Measurements from ENCODE around the gene AREL1.

Gene AREL1

GRCh38 chr14:74614508-74615495, 98.1 kb downstream of the AREL1 start:
- Histone ChIP-seq H3K4me1 (ENCODE audit: control insufficient read depth, insufficient read depth, low read length) (peaks cover 22% of the 10 kb centered on the region), H3K4me3 (ENCODE audit: insufficient read depth, low read depth, low read length) (no peak overlapping the region), H3K9me3 (ENCODE audit: control insufficient read depth, low read length) (no peaks in the 10 kb centered on the region), H3K27me3 (ENCODE audit: control insufficient read depth, insufficient read depth, low read length, poor library complexity, severe bottlenecking) (peaks cover 31% of the 10 kb centered on the region), H3K27ac (ENCODE audit: insufficient read depth, low read depth, low read length, poor library complexity, severe bottlenecking) (no peak overlapping the region), H3K36me3 (ENCODE audit: control insufficient read depth, insufficient read depth, low read length) (no peaks in the 10 kb centered on the region)
- WGBS, 2 experiments, result 94 to 97% methylated on average over 8 of the region's 8 CpGs

- Histone ChIP-seq H3K27me3 (ENCODE audit: control insufficient read depth, insufficient read depth, low read length, poor library complexity, severe bottlenecking) (peaks cover 39% of the 10 kb centered on the region), H3K27ac (ENCODE audit: insufficient read depth, low read depth, low read length, poor library complexity, severe bottlenecking) (no peak overlapping the region), H3K4me3 (ENCODE audit: insufficient read depth, low read depth, low read length) (no peak overlapping the region), H3K4me1 (ENCODE audit: control insufficient read depth, insufficient read depth, low read length) (peaks cover 11% of the 10 kb centered on the region), H3K9me3 (ENCODE audit: control insufficient read depth, low read length) (no peaks in the 10 kb centered on the region), H3K36me3 (ENCODE audit: control insufficient read depth, insufficient read depth, low read length) (no peaks in the 10 kb centered on the region)
- 89% methylated on average over 16 of the region's 16 CpGs for WGBS, 2 experiments
Observed at GRCh38 chr14:74613211-74613914, 99.5 kb downstream of the AREL1 start.

GRCh38 chr14:74612350-74613021, 100.4 kb downstream of the AREL1 start:
- no peak overlapping the region for H3K27ac ChIP-seq (ENCODE audit: insufficient read depth, low read depth, low read length, poor library complexity, severe bottlenecking)
- 7 to 8% methylated on average over 69 of the region's 69 CpGs for WGBS, 2 experiments
- peaks cover 39% of the 10 kb centered on the region for H3K27me3 ChIP-seq (ENCODE audit: control insufficient read depth, insufficient read depth, low read length, poor library complexity, severe bottlenecking)
- H3K9me3 ChIP-seq (ENCODE audit: control insufficient read depth, low read length), result no peaks in the 10 kb centered on the region
- peaks cover 11% of the 10 kb centered on the region for H3K4me1 ChIP-seq (ENCODE audit: control insufficient read depth, insufficient read depth, low read length)
- H3K4me3 ChIP-seq (ENCODE audit: insufficient read depth, low read depth, low read length), result peak overlapping the region; percentile 44
- H3K36me3 ChIP-seq (ENCODE audit: control insufficient read depth, insufficient read depth, low read length), result no peaks in the 10 kb centered on the region

GRCh38 chr14:74611650-74612349, 101.1 kb downstream of the AREL1 start, which contains the start of gene LTBP2:
LTBP2 (minus strand) TSS chr14:74612237; CDS start chr14:74611944, 293 bp downstream.
- H3K9me3 ChIP-seq (ENCODE audit: control insufficient read depth, low read length), result no peaks in the 10 kb centered on the region
- H3K4me1 ChIP-seq (ENCODE audit: control insufficient read depth, insufficient read depth, low read length), result peaks cover 4% of the 10 kb centered on the region
- no peaks in the 10 kb centered on the region for H3K36me3 ChIP-seq (ENCODE audit: control insufficient read depth, insufficient read depth, low read length)
- peak within 1 kb of the TSS; percentile 44 for H3K4me3 ChIP-seq (ENCODE audit: insufficient read depth, low read depth, low read length)
- peaks cover 39% of the 10 kb centered on the region for H3K27me3 ChIP-seq (ENCODE audit: control insufficient read depth, insufficient read depth, low read length, poor library complexity, severe bottlenecking)
- WGBS, 2 experiments, result 2% methylated on average over 70 of the region's 70 CpGs
- H3K27ac ChIP-seq (ENCODE audit: insufficient read depth, low read depth, low read length, poor library complexity, severe bottlenecking), result no peak within 1 kb of the TSS
